ENCODE results near the gene TMEM183A.

Gene TMEM183A

GRCh38 chr1:203031467-203031866 lies 24.3 kb downstream of the TMEM183A start:
- DNase-seq: no peak

GRCh38 chr1:203033287-203033686 lies 26.1 kb downstream of the TMEM183A start:
- DNase-seq: no peak

- DNase-seq: no peak
Observed at GRCh38 chr1:203033917-203034316, 26.7 kb downstream of the TMEM183A start.

GRCh38 chr1:203034422-203035110 lies 27.4 kb downstream of the TMEM183A start:
- no peak for DNase-seq

- DNase-seq: no peak
Observed at GRCh38 chr1:203035111-203036000, 28.2 kb downstream of the TMEM183A start.

GRCh38 chr1:203036135-203036534 lies 29.0 kb downstream of the TMEM183A start:
- DNase-seq: no peak

- no peak for DNase-seq
Observed at GRCh38 chr1:203036537-203036936, 29.4 kb downstream of the TMEM183A start.

- DNase-seq: no peak
Observed at GRCh38 chr1:203037509-203038190, 30.5 kb downstream of the TMEM183A start.

- no peak for DNase-seq
Observed at GRCh38 chr1:203038217-203038741, 31.1 kb downstream of the TMEM183A start.

- DNase-seq: peak in 4 of 5 donors; percentile 48 to 63 (median 52)
Observed at GRCh38 chr1:203038891-203039608, 31.9 kb downstream of the TMEM183A start.

GRCh38 chr1:203039609-203040512 lies 32.7 kb downstream of the TMEM183A start:
- no peak for DNase-seq

GRCh38 chr1:203040513-203041275 lies 33.5 kb downstream of the TMEM183A start:
- no peak for DNase-seq

GRCh38 chr1:203041351-203041932 lies 34.3 kb downstream of the TMEM183A start:
- no peak for DNase-seq

GRCh38 chr1:203043830-203044545 lies 36.8 kb downstream of the TMEM183A start:
- DNase-seq: no peak

GRCh38 chr1:203044546-203045250 lies 37.5 kb downstream of the TMEM183A start:
- no peak for DNase-seq

GRCh38 chr1:203045336-203045735 lies 38.2 kb downstream of the TMEM183A start:
- DNase-seq: no peak

- no peak for DNase-seq
Observed at GRCh38 chr1:203045821-203046594, 38.8 kb downstream of the TMEM183A start.

All from T-helper 1 cell (primary cell).